HG03469 (cell line): ENCODE results near the gene CEP250.

Source experiments
- ATAC-seq: cut with Tn5 transposase; IDR thresholded peaks from one replicate; pipeline ENCODE4 v1.9.1; 2021; ENCODE audit warnings: mild to moderate bottlenecking, moderate library complexity, moderate number of reproducible peaks; ENCODE audit not compliant: unreplicated experiment

The CEP250 gene, protein sequence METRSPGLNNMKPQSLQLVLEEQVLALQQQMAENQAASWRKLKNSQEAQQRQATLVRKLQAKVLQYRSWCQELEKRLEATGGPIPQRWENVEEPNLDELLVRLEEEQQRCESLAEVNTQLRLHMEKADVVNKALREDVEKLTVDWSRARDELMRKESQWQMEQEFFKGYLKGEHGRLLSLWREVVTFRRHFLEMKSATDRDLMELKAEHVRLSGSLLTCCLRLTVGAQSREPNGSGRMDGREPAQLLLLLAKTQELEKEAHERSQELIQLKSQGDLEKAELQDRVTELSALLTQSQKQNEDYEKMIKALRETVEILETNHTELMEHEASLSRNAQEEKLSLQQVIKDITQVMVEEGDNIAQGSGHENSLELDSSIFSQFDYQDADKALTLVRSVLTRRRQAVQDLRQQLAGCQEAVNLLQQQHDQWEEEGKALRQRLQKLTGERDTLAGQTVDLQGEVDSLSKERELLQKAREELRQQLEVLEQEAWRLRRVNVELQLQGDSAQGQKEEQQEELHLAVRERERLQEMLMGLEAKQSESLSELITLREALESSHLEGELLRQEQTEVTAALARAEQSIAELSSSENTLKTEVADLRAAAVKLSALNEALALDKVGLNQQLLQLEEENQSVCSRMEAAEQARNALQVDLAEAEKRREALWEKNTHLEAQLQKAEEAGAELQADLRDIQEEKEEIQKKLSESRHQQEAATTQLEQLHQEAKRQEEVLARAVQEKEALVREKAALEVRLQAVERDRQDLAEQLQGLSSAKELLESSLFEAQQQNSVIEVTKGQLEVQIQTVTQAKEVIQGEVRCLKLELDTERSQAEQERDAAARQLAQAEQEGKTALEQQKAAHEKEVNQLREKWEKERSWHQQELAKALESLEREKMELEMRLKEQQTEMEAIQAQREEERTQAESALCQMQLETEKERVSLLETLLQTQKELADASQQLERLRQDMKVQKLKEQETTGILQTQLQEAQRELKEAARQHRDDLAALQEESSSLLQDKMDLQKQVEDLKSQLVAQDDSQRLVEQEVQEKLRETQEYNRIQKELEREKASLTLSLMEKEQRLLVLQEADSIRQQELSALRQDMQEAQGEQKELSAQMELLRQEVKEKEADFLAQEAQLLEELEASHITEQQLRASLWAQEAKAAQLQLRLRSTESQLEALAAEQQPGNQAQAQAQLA (N-terminal part only)

GRCh38 chr20:35454881-35455609, at the start of gene CEP250:
Gene CEP250, plus strand, starts transcription at chr20:35455598. Its CDS starts 6,770 bp downstream, at chr20:35462368.
- ATAC-seq, result peak; percentile 68

- ATAC-seq, result no peak
These were observed 49.6 kb upstream of the CEP250 start for GRCh38 chr20:35405775-35406174.

- no peak for ATAC-seq
These were observed 47.1 kb upstream of the CEP250 start for GRCh38 chr20:35408270-35408669.

DNA sequence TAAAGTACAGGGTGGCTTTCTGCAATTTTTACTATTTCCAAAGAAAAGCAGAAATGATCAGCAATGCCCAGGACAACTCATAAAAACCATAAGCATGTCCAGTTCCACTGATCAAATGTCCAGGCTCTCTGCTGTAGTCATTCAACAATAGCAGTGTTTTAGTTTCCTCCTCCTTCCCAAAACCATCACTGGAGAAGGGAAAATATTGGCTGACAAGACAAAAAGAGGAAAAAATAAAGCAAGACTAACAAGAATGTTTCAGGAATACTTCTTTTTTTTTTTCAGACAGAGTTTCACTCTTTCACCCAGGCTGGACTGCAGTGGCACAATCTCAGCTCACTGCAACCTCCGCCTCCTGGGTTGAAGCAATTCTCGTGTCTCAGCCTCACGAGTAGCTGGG, 45.9 kb upstream of the CEP250 start:
- ATAC-seq, result no peak

DNA sequence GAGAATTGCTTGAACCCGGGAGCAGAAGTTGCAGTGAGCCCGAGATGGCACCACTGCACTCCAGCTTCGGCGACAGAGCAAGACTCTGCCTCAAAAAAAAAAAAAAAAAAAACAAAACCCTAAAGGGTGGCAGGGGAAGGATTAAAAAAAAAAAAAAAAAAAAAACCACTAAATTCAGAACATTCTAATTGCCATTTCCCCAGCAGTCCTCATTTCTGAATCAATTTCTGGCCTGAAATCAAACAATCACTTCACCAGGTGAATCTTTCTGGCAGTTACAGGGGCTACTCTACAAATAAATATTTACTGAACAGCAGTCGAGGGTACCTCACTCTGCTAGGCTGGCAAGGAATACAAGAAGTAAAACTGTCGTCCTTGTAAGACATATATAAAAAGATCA, 44.8 kb upstream of the CEP250 start:
- no peak for ATAC-seq

DNA sequence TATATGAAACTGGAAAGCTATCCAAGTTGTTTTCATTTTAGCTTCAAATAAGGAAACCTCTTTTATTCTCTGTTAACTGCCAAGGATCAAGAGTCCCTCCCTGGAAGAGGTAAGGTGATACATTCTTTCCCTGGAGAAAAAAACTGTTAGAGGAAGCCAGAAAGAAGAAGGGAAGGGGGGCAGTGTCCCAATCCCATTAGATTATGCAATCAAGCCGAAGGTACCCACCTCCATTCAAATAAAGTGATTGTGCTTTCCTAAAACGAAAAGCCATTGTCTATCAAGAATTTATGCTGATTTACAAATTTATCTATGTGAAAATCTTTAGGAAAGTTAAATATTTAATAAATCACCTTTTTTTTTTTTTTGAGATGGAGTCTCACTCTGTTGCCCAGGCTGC, 34.1 kb upstream of the CEP250 start:
- no peak for ATAC-seq

DNA sequence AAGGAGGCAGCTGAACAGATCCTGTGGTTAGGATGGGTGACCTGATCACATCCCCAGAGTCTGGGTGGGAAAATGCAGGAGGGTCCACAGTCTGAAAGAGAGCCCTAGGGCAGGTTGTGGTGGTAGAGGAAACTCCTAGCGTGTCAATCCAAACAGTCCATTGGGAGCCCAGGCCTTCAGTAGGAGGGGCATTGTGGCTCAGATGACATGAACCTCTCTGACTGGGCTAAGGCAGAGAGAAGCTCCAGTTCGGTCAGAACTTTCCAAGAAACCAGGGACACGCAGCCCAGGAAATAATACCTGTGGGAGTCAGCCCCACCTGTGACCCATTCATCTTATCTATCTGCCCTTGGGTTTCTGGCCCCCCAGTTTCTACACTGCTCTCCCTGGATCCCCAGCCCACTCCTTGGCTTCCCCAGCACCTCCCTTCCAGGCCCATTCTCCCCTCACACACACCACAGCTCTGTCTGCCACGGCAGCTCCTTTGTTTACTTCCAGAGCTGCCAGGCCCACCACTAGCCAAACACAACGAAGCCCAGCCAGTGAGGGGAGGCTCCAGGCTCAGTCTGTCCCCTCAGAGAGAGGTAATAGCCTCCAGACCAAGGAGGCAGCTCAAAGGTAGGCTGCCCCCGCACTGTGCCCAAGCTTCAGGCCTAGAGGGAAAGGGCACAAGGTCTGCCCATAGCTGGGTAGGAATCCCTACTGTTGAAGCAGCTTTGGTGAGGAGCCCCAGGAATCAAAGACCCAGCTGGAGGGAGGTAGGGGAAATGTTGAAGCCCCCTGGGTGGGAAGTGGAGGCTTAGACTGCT, 23.6 kb upstream of the CEP250 start:
- no peak for ATAC-seq

DNA sequence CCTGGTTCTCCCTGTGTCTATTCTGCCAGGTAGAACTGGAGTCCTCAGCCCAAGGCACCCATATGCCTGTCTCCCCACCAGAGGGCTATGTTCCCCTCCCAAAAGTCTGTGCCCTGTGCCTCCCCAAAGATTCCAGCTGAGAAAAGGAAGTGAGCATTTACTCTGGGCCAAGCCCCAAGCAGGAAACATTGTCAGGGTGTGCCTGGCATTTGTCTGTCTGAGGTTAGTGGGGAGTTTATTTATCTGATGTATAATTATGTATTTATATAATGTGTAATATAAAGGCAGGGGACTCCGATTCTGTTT, 23.0 kb upstream of the CEP250 start:
- no peak for ATAC-seq

DNA sequence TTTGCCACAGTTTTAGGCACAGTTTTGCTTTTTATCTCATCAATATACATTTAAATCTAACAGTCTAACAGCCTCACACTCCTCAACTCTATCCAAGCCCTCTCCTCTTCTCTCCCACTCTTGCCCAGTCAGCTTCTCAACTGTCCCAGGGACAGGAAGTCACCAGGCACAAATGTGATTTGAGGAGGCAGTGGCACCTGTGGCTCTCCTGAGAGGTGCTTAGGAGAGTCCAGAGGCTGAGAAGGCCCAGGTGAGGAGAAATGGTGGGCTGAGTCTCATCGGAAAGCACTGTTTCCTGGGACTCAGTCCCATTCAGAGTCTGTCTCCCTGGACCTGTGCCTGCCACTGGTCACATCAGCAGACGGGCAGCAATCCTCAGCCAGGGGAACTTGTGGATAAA, 22.1 kb upstream of the CEP250 start:
- ATAC-seq, result no peak

DNA sequence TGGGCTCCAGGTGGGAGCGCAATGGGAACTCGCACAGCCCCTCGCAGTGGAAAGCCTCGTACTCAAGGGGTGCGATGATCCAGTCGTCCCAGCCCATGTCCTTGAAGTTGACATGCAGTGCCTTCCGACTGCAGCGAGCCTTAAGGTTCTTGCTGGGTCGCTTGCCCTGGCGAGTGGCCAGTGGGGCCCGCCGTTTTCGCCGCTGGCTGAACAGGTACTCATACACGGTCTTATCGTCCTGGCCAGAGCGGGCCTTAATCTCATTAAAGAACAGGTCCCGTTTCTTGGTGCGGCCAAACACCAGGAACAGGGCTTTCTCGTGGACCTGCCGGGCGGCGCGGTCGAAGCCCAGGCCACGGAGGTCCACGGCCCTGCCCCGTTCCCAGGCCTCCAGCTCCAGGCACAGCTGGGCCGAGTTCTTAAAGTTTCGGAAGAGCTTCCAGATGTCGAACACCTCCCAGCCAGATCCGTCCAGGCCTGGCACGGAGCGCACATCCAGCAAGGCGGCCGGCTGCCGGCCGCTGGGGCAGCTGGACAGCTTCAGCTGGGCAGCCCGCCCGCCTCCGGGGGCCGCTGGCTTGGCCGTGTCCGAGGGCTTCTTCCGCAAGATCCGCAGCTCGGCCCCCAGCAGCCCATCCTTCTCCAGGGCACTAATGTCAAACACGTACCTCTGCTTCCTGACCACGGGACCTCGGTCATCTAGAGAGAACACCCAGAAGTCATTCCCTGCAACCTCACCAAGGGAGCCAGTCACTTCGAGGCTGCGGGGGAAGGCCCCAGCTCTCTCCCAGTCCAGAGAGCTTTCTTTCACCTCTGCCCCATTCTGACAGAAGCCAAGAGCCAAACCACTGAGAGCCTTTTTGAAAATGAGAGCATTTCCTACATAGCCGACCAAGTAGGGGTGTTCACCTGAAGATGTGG, 21.1 kb upstream of the CEP250 start:
- no peak for ATAC-seq

DNA sequence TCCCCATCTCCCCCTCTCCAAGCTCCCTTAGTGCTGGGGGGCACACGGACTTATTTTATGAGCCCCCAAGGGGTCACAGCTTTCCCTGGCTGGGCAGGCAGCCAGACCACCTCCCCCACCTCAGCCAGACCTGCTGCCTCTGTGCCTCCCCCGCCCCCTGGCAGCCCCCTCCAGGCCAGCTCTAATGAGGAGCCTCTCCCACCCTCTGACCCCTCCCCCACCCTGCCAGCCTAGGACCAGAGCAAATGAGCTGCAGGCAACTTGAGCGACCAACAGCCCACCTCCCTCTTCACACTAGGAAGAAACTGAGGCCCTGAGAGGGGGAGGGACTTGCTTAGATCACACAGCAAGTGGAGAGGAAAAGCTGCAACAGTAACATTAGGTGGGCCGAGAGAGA, 19.2 kb upstream of the CEP250 start:
- no peak for ATAC-seq

DNA sequence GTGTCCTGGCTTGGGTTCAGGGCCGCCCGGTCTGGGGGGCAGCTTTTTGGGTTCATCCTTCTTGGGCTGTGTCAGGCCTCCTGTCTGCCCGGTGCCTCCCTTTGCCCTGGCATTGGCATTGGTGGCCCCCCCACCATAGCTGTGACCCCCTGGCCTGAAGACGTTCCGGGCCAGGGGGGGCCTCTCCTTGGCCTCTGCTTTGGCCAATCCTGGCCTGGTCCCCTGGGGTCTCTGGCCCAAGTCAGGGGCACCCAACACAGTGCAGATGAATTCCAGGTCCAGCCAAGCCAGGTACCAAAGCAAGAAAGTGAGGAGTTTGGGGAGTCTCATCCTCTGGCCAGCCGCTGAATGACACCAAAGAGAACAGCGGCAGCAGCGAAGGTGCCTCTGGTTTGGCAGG, 17.8 kb upstream of the CEP250 start:
- ATAC-seq, result no peak

DNA sequence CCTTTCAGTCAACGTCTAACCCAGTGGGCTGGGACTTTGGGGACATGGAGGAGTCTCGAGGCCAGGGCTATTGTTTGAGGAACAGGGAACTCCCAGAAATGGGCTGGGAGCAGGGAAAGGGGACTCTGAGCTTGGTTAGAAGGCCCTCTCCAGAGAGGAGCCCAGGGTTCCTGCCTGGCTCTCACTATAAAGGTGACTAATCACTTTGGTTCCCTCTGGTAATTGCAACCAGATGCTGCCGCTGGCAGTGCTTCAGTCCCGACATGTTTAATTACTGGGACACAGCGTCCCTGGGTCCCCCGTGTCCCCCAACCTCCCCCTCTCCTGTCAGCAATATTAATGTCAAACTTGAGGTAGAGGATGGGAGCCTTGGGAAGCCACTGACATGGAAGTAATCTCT, 12.4 kb upstream of the CEP250 start:
- ATAC-seq, result no peak

GRCh38 chr20:35444226-35444625, 11.2 kb upstream of the CEP250 start:
- no peak for ATAC-seq

GRCh38 chr20:35446356-35447078, 8.9 kb upstream of the CEP250 start:
- ATAC-seq, result no peak

DNA sequence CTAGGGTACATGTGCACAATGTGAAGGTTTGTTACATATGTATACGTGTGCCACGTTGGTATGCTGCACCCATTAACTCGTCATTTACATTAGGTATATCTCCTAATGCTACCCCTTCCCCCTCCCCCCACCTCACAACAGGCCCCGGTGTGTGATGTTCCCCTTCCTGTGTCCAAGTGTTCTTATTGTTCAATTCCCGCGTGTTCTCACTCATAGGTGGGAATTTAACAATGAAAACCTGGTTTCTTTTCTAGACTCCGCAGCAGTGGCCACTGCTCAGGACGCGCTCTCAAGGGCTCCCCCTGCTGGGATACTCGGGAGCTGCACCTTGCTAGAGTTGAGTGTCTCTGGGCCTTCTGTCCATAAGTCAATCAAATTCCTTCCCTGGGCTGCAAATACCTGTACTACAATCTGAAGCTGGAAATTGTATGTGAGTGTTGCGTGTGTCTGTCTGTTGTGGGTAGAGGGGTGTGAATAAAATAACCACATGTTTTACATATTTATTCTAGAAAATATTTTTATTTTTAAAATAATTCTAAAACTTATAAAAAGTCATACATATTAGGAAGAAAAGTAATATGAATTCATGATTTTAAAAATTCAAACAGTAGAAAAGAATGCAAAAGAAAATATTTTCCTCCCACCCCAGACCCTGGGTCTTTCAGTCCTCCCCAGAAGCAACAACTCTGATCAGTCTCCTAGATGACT, 8.2 kb upstream of the CEP250 start:
- no peak for ATAC-seq

DNA sequence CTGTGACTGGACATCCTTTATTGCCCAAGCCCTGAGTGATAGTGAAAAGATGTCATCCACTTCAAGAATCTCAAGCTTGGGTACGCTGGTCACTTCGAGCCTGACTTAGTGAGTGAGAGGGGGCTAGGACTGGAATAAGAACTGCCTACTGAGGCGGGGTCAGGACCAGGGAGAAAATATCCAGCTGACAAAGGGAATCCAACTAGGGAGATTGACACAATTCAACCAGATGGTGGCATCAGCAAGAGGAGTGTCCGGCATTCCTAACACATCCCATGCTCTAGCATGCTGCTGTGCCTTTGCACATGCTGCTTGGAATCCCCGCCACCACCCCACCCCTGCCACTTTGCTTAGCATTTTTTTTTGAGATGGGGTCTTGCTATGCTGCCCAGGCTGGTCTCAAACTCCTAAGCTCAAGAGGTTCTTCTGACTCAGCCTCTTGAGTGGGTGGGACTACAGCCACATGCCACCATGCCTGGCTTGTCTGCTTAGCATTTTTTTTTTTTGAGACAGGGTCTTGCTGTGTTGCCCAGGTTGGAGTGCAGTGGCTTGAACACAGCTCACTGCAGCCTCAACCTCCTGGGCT, 6.5 kb upstream of the CEP250 start:
- ATAC-seq, result no peak
